Measurements from ENCODE around the gene HAT1.

The HAT1 gene

DNA sequence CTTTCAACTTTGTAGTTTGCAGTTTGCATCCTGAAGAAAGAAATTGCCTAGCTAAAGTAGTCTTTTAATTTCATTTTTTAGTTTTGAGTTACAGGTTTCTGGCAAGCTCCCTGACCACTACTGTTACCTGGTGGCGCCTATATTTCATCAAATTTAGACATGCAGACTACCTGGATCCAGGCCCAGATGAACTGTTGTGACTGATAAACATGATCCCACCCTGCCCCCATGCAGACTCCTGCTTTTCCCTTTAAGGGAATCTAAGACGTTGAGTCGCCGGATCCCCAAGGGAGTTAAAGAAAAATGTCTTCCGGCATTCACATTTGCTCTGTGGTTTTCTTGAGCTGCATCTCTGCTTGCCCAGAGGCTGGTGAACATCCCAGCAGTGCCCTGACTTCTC lies 99.7 kb downstream of the HAT1 start:
- H3K4me3 ChIP-seq (ENCODE audit: low read depth, low read length) = no peak overlapping the region

DNA sequence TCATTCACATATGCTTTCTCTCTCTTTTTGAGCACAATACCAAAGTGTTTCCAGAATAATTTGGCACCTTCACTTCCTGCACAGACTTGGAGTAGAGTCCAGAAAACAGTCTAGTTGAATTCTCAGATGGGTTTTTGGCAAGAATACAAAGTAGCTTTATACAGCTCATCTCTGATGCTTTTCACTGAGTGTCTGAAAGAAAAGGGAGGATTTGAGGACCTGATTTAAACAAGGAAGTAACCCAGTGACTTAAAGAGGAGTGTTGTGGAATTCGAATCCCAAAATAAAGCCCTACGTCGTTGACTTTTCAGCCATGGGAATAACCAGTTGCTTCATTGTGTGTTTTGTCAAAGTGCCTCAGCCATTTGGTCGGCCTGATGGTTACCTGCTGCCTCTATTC lies 109.3 kb downstream of the HAT1 start:
- no peak overlapping the region for H3K4me3 ChIP-seq (ENCODE audit: low read depth, low read length)

Data from iPS-11a (cell line).